Measurements from ENCODE around the gene ZFP36L1.

ZFP36L1 gene

DNA sequence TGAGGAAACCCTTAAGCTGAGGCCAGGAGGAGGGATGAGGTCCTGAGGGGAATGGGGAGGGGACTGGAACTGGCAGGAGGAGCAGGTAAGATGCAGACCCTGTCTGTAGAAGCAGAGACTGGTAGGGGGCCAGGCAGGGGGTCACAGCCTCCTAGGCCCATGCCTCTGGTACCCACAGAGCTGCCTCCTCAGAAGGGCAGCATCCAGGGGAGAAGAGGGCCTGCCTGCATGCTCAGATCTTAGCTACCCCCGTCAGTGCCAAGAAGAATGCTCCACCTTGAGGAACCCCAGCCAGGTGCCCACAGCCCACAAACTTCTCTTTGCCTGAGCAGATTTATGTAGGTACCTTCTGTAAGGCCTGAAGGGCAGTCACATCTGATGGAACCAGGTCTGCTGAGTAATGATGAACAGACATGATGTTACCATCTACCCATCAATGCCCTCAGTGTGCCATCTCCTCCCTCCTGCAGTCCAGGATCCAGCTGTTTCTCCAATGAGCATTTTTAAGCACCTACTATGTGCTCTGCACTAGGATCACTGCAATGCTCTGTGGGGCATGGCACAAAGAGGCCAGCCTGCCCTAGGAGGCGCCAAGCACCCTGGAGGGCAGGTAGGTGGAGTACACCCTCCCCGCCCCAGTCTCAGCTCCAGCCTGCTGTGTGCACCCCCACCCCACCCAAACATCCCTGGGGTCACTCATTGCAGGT, 24.8 kb upstream of the ZFP36L1 start:
- CTCF ChIA-PET: interaction anchor here (0.6 to 11.6 kb wide), 40 partner anchors 9 to 979 kb away, joined by 3 to 184 read pairs (median 6); partner anchors contain the start of gene ZFP36L1
- no peak for DNase-seq (ENCODE audit: low read depth, low spot score)
- TF ChIP-seq, protein P1, sequence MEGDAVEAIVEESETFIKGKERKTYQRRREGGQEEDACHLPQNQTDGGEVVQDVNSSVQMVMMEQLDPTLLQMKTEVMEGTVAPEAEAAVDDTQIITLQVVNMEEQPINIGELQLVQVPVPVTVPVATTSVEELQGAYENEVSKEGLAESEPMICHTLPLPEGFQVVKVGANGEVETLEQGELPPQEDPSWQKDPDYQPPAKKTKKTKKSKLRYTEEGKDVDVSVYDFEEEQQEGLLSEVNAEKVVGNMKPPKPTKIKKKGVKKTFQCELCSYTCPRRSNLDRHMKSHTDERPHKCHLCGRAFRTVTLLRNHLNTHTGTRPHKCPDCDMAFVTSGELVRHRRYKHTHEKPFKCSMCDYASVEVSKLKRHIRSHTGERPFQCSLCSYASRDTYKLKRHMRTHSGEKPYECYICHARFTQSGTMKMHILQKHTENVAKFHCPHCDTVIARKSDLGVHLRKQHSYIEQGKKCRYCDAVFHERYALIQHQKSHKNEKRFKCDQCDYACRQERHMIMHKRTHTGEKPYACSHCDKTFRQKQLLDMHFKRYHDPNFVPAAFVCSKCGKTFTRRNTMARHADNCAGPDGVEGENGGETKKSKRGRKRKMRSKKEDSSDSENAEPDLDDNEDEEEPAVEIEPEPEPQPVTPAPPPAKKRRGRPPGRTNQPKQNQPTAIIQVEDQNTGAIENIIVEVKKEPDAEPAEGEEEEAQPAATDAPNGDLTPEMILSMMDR (IDR thresholded peaks at IDR 0.05; ENCODE audit: insufficient read depth, low read length, missing control alignments): no peak
- no peak overlapping the region for H3K4me3 ChIP-seq (ENCODE audit: low read depth, low read length)
- POLR2A ChIA-PET: interaction anchor here (4.6 kb wide), 1 partner anchor 26 kb away, joined by 50 read pairs; the partner anchor contains the start of gene ZFP36L1

DNA sequence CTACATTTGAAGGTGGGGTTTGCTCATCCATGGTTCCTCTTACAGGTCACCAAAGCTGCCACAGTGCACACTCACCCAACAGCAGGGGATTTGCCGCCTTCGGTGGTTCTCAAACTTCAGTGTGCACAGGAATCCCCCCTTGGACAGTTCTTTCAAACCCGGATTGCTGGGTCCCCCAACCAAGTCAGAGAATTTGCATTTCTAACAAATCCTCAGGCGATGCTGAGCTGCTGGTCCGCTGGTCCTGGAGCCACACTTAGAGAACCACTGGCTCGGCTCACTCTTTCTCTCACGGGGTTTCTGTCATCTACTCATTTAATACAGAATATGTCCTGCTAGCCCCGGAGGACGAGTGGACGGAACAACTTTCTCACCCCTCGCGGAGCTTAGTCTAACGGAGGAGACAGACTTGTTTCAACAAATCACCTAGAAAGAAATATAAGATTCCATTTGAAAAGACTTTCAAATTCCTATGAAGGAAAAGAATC, 24.1 kb upstream of the ZFP36L1 start:
- ChIA-PET POLR2A (interaction anchor here (0.9 to 4.6 kb wide), 3 partner anchors 22 to 268 kb away, joined by 3 to 50 read pairs (median 7); partner anchors contain the start of gene ZFP36L1), CTCF (interaction anchor here (0.7 to 11.6 kb wide), 48 partner anchors 9 to 979 kb away, joined by 3 to 184 read pairs (median 5); partner anchors contain the start of gene ZFP36L1)
- no peak overlapping the region for H3K4me3 ChIP-seq (ENCODE audit: low read depth, low read length)
- no peak for DNase-seq (ENCODE audit: low read depth, low spot score)
- TF ChIP-seq, protein P1 (IDR thresholded peaks at IDR 0.05; ENCODE audit: insufficient read depth, low read length, missing control alignments): no peak

DNA sequence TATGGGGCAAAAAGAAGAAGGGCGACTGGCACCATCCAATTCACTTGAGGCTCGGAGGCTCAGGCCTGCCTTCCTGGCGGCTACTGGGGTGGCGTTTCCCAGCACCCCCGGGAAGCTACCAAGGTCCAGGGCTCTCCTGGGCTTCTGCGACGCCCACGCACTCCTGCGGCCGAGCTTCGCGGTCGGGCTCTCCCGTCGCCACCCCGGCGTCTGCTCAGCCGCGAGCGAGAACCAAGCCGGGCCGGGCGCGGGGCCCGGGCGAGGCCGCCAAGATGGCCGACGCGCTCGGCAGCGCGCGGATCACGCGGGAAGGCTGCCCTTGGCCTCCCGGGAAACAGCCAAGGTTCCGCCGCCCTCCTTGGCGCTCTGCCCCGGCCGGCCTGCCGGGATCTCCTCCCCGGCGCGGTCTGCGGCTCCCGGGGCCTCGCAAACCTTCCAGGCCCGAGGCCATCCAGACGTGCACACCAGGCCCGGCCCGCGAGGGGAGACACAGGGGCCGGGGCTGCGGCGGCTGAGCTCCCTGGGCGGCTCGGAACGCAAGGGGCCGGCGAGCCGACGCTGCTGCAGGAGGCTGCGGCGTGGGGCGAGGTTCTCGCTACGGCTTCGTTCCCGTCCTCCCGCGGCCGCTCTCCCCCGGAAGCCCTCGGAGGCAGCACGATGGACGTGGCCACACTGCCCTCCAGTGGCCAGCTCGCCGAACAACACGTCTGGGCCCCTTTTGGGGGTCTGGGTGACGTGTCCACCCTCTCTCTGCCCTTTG, 23.5 kb upstream of the ZFP36L1 start:
- CTCF ChIA-PET: interaction anchor here (0.6 to 11.6 kb wide), 50 partner anchors 10 to 978 kb away, joined by 3 to 184 read pairs (median 5); partner anchors contain the start of gene ZFP36L1
- TF ChIP-seq, protein P1 (IDR thresholded peaks at IDR 0.05; ENCODE audit: insufficient read depth, low read length, missing control alignments): peak; percentile 96
- peak overlapping the region; percentile 49 for H3K4me3 ChIP-seq (ENCODE audit: low read depth, low read length)
- no peak for DNase-seq (ENCODE audit: low read depth, low spot score)
- POLR2A ChIA-PET: interaction anchor here (0.9 to 4.6 kb wide), 3 partner anchors 21 to 268 kb away, joined by 3 to 50 read pairs (median 7); partner anchors contain the start of gene ZFP36L1

DNA sequence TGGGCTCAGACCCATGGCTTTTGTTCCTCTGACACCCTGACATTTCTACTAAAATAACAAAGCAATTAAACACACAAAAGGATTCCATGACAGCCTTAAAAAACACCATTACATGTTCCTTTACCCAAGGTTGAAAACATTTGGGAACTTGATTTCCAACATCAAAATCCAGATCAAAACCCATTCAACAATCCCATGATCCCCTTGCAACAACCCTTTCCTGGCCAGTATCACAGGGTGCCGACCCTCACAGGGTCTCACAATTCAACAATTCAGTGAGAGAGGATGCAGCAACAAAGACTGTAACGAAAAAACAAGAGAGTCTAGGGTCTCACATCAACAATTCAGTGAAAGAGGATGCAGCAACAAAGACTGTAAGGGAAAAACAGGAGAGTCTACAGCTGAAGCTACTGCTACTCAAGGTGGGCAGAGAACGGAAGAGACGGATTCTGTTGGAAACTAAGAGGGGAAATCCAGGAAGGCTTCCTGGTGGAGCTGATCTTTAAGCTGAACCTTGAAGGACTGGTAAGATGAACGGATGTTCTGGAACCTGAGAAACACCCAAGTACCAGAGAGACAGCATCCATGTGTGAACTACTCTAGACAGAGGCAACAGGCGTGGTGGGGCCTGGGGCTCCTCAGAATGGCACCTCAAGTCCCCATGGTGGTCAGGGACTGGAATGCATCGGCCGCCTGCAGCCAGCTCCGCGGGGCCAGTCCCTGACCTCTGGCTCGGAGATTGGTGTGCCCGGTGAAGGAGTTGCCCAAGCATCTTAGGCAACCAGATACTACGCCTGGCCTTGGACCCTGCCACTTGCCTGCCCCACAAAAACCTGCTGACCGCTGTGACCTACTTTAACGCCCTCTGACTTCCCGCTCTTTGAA, 22.7 kb upstream of the ZFP36L1 start:
- TF ChIP-seq, protein P1 (IDR thresholded peaks at IDR 0.05; ENCODE audit: insufficient read depth, low read length, missing control alignments): no peak
- DNase-seq (ENCODE audit: low read depth, low spot score): no peak
- CTCF ChIA-PET: interaction anchor here (1.1 to 11.6 kb wide), 28 partner anchors 9 to 977 kb away, joined by 3 to 184 read pairs (median 9); partner anchors contain the start of gene ZFP36L1
- POLR2A ChIA-PET: interaction anchor here (1.0 to 4.6 kb wide), 5 partner anchors 20 to 566 kb away, joined by 5 to 50 read pairs (median 7); partner anchors contain the start of gene ZFP36L1
- peak overlapping the region; percentile 49; the same call in 1 of the 2 replicates for H3K4me3 ChIP-seq (ENCODE audit: low read depth, low read length)

DNA sequence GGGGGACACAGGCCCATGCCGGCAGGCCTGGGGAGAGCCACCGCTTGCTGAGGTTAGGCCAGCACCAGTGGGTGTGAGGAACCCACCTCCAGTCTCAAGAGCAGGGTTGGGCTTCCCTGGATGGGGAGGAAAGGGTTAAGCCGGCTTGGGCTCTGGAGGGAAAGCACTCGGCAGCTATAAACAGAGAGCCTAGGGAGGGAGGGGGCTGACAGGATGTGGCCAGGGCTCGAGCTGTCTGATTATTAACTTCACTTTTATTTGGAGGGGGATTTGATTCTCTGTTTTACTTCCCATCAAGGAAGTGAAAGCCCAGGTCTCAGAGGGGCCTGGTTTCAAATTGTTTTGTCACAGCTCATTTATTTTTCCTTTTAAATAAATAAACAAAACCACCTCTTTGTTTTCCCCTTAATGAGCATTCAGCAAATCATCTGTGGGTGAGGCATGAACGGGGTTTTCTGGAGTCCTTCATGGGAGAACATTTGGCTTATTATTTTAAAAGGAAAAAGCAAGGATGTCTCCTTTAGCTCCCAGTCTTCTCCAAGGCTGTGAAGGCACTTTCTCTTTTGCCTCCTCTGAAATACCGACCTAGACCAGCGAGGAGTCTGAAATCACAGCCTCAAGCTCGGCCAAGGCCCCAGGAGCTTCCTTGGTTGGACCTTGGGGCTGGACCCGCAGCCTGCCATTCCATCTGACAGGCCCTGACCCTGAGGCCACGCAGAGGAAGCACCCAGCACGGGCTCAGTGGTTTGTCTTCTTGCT, 21.9 kb upstream of the ZFP36L1 start:
- H3K4me3 ChIP-seq (ENCODE audit: low read depth, low read length): peak overlapping the region; percentile 20; the same call in 1 of the 2 replicates
- no peak for DNase-seq (ENCODE audit: low read depth, low spot score)
- ChIA-PET CTCF (interaction anchor here (0.6 to 11.6 kb wide), 14 partner anchors 11 to 976 kb away, joined by 3 to 184 read pairs (median 6); partner anchors contain the start of gene ZFP36L1), POLR2A (interaction anchor here (1.0 to 4.6 kb wide), 4 partner anchors 19 to 565 kb away, joined by 5 to 50 read pairs (median 8); partner anchors contain the start of gene ZFP36L1)
- TF ChIP-seq, protein P1 (IDR thresholded peaks at IDR 0.05; ENCODE audit: insufficient read depth, low read length, missing control alignments): no peak

All from AG04449 (cell line).